NCI-H524 treated with DMSO at 0.1 percent for 48 hours (cell line): ENCODE results near the gene OTC.

Source experiments
- DNase-seq: peaks from one replicate; lab custom pipeline; 2025; lab: John Stamatoyannopoulos, UW

OTC gene

GRCh38 chrX:38357747-38358673 is 5.6 kb downstream of the OTC start:
- DNase-seq = no peak

DNA sequence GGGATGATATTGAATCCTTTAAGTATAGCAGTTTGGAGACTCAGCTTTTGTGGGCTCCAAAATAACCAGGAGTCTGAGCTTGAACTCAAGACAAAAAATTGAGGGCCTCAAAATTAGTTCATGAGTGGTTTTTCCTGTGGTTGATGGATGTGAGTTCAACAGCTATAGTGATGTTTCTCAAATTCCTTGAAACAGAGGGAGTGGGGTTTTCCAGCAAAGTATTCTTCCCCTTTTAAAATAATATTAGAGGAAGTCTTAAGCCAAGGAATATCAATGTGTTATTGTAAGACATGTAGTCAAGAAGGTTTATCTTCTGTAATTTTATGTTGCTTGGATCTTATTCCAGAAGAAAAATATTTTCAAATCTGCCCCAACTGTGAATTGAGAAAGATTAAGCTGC is 10.6 kb downstream of the OTC start:
- no peak for DNase-seq

- DNase-seq = no peak
Measured at GRCh38 chrX:38365954-38366353, 13.6 kb downstream of the OTC start.

DNA sequence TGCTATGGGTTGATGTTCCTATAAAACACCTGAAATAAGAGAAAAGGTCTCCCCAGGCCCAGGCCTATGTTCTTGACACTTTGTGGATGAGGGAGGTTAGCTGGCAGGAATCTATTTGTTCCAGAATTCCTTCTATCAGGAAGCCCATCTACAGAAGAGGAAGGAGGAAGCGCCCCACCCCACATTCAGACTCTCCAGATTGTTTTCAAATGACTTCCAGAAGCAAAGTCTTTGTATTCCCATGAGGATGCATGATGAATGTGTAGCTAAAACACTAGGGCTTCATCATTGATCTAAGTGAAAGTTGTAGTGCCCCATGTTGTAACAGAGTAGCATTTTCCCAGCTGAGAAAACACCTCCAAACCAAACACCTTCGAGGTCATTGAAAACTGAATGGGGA is 16.4 kb downstream of the OTC start:
- DNase-seq = no peak

- DNase-seq = no peak
Measured at GRCh38 chrX:38371641-38372040, 19.2 kb downstream of the OTC start.

- no peak for DNase-seq
Measured at GRCh38 chrX:38374431-38374830, 22.0 kb downstream of the OTC start.

DNA sequence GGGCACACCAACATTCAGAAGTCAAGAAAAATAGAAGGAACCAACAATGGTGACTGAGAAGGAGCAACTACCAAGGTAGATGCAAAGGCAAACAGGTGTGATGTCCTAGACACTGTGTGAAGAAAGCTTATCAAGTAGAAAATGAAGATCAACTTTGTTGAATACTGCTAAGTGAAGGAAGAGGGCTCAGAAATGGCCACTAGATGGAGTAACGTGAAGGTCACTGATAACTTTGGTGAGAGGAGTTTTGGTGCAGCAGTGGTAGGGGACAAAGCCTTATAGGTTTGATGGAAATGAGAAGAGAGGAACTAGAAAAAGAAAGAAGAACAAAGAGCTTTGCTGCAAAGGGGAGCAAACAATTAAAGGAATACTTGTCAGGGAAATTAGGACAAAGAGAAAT is 23.5 kb downstream of the OTC start:
- no peak for DNase-seq

DNA sequence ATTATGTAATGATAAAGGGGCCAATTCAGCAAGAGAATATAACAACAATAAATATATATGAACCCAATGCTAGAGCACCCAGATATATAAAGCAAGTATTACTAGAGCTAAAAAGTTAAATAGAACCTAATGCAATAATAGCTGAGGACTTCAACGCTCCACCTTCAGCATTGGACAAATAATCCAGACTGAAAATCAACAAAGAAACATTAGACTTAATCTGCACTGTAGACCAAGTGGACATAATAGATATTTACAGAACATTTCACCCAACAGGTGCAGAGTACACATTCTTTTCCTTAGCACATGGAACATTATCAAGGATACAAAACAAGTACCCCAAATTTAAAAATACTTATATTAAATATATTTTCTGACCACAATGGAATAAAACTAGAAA is 24.3 kb downstream of the OTC start:
- DNase-seq = no peak

DNA sequence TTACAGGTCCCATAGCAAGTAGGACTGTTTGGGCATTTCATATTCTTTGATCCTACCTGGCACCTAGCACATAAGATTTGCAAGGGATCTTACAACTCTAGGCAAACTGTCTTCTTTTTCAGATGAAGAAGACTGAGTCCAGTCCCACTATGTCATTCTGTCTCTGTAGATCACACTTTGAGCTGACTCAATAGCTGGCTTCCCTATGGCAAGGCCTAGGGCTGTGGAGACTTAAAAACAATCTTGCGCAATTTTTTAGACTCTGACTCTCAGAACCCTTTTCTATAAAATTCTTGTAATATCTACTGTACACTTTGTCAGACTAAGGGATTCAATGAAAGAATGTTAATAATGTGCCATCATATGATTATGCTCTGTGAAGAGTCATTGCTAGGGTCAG is 26.7 kb downstream of the OTC start:
- DNase-seq = no peak

- no peak for DNase-seq
Measured at GRCh38 chrX:38382663-38383062, 30.3 kb downstream of the OTC start.

- no peak for DNase-seq
Measured at GRCh38 chrX:38400389-38400910, 48.0 kb downstream of the OTC start.

DNA sequence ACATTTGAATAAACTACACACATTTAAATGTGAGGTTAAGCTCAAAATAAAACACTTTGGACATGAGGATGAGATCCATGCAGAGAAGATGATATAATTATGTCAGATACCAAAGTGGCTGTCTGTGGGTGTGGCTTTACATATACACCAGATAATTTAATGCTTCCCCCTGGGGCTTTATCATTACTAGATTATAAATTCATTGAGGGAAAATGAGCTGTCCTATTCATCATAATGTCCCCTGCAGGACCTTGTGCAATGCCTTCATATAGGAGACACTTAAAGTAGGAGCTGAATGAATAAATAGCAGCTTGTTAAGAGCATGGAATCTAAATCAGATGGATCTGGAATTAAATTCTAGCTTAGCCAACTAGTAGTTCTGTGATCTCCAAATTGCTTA is 49.7 kb downstream of the OTC start:
- DNase-seq = no peak

GRCh38 chrX:38403834-38404233 is 51.4 kb downstream of the OTC start:
- DNase-seq = no peak

GRCh38 chrX:38407126-38407525 is 54.7 kb downstream of the OTC start:
- DNase-seq = no peak

DNA sequence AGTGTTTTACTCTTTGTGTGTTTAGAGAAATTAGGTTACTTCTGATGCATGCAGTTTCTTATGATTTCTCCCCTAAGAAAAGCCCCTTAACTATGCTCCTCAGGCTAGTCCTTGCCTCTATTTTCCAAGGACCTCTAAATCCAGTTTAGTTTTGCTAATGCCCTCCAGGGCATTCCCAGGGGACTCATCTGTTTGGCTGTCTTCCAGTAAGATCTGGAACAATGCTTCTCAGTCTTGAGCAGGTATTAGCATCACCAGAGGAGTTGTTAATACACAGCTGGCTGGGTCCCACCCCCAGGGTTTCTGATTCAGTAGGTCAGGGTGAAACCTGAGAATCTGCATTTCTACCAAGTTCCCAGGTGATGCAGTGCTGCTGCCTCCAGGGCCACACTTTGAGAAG is 56.9 kb downstream of the OTC start:
- DNase-seq = peak; percentile 20

- DNase-seq = no peak
Measured at GRCh38 chrX:38426785-38427184, 74.4 kb downstream of the OTC start.

DNA sequence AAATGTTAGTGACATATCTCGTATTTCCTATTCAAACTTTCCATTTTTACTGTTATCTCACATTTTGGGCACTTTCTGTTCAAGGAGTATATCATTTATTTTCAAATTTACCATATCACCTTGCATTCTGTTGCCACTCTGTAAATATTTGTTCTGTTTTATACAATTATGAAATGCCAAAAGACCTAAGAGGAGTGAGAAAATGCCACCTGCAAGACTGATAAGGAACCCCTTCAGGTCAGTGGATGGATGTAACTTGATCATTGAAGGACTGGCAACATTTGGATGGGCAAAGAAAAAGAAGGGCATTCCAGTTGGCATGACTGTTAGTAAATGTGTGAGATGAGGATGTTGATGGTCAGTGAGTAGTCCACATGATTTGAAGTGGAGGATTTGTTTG is 79.1 kb downstream of the OTC start:
- DNase-seq = no peak

GRCh38 chrX:38435130-38435529 is 82.7 kb downstream of the OTC start:
- no peak for DNase-seq

GRCh38 chrX:38437093-38437492 is 84.7 kb downstream of the OTC start:
- DNase-seq = no peak

DNA sequence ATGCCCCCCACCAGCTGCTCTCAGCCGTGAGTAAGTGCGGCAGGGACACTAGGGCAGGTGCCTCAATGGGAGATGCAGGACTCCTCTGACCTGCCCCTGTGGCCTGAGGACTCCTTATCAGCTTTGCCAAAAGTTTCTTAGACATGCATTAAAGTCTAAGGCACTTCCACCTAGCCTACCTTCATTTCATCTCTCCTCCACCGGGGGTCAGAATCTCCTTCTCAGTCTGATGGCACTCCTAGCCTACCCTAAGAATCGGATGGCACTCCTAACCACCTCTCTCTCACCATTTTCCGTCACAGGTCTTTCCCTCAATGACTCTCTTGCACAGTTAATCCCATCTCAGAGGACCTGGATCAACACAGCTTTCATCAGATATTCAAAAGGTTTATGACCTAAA is 85.9 kb downstream of the OTC start:
- DNase-seq = no peak

- DNase-seq = no peak
Measured at GRCh38 chrX:38452603-38453002, 100.2 kb downstream of the OTC start.

DNA sequence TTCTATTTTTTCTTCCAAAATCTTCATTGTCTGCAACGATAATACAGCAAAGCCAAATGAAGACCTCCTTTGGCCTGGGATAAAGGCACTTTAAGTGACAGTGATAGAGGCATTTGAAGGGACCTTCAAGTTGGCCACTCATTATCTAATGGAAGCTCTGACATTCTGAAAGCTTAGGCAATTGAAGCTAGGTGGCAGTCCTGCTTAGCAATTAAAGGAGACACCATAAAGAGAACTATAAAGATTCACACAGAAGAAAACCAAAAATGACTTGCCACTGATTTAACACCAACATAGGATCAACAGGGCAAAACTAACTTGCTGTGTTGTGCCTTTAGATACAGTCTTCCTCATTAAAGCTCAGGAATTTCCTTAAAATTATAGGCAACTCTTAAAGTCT is 105.7 kb downstream of the OTC start:
- DNase-seq = no peak

DNA sequence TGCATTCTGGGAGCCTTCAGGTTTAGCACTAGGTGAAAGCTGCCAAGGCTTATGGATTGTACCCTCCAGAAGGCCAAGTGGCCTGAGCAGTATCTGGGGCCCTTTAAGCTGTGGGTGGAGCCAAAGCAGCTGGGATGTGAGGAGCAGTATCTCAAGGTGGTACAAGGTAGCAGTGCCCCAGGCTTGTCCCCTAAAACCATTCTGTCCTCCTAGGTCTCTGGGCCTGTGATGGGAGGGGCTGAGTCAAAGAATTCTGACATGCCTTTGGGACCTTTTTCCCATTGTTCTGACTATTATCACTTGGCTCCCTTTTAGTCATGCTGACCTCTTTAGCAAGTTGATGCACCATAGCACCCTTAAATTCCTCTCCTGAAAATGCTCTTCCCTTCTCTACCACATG is 109.9 kb downstream of the OTC start:
- no peak for DNase-seq

DNA sequence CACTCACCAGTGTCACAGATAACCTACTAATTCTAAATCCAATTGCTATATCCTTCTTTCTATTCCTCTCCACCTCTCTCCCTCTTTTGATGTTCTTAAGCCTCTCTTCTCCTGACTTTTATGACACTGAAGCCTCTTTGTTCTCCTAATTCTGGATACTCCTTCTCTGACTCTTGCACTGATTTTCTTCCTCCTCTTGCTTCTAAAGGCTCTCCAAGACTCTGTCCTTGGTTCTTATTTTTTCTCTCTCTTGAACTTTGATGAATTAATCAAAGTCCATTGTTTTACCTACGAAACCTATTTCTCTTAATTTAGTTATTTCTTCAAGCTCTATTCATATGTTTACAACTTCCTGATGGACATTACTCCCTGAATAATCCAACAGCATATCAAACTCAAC is 113.3 kb downstream of the OTC start:
- no peak for DNase-seq
